H1 (cell line): ENCODE results near the gene ADAMTS16. TPM values are rescaled to one million over a fixed set of nuclear protein-coding genes. Genes with fewer than 3 reads are reported as not detected.

Experiments used
- ASH2L ChIP-seq: fragments of 200-600, 300-600 bp; sonication (generic); IDR thresholded peaks from one replicate; pipeline ENCODE4 v1.7.1; 2017; ENCODE audit warnings: low read length
- BACH1 ChIP-seq: IDR thresholded peaks from 2 replicates; pipeline ENCODE4 v1.6.1; 2012; ENCODE audit warnings: low read length, improper control_type of control experiment
- BCL11A ChIP-seq, 2 experiments: IDR thresholded peaks; one replicate each; pipeline ENCODE4 v1.6.1; 2011; ENCODE audit warnings: low read depth in 2 of 2, low read length in 2 of 2, mild to moderate bottlenecking in 2 of 2
- EP300 ChIP-seq, 2 experiments: IDR thresholded peaks; 1 replicate in 1 of 2; 2 replicates in 1 of 2; pipeline ENCODE4 v1.6.1; 2011 to 2012; ENCODE audit warnings: low read depth in 2 of 2, low read length in 2 of 2, mild to moderate bottlenecking in 2 of 2, borderline replicate concordance in 1 of 2, inconsistent platforms in 1 of 2, moderate library complexity in 1 of 2
- HDAC6 ChIP-seq: IDR thresholded peaks from one replicate; pipeline ENCODE4 v1.7.1; 2012; ENCODE audit warnings: low read depth, mild to moderate bottlenecking, inconsistent platforms, low read length, moderate library complexity
- RXRA ChIP-seq: IDR thresholded peaks from 2 replicates; pipeline ENCODE4 v1.6.1; 2011; ENCODE audit warnings: low read depth, mild to moderate bottlenecking, low read length, moderate library complexity; ENCODE audit not compliant: insufficient read depth
- polyA plus RNA-seq, 7 experiments: library from polyadenylated mRNA; depleted of rRNA in 3 of 7; stranded (reverse) in 5 of 7; unstranded in 2 of 7; fragments of >200 nt in 5 of 7; fragments of 200-250 nt in 2 of 7; gene quantifications; 1 replicate in 5 of 7; 2 replicates in 1 of 7; 4 replicates in 1 of 7; pipeline versions ENCODE4 v1.2.1 to v1.2.3, GENCODE V29; 2011 to 2013; ENCODE audit warnings: missing spikeins in 2 of 7, mixed read lengths in 2 of 7
- total RNA-seq: library from RNA; stranded (reverse); fragmentation: NEBNext Ultra II Directional; extraction: Animal tissue kit (Norgen Biotek cat#: 25700); gene quantifications from 2 replicates; pipeline ENCODE4 v1.2.1, GENCODE V29; 2021
- TF ChIP-seq, protein P1 (sequence below): IDR thresholded peaks from 2 replicates; pipeline ENCODE4 v1.6.1; 2011; ENCODE audit warnings: low read depth, mild to moderate bottlenecking, low read length; ENCODE audit not compliant: insufficient read depth
- TF ChIP-seq, protein P2 (sequence below): fragments of 300-600 bp; sonication (generic); IDR thresholded peaks from 2 replicates; pipeline ENCODE4 v1.7.1; 2012; ENCODE audit warnings: low read length, moderate library complexity, mild to moderate bottlenecking, inconsistent platforms; ENCODE audit not compliant: insufficient replicate concordance

Gene ADAMTS16
- total and polyA plus RNA-seq, 2 of the 8 experiments (the other 6 are each of a cell fraction or from before 2014, with no cell fraction given), result 3.7 to 16.0 TPM

DNA sequence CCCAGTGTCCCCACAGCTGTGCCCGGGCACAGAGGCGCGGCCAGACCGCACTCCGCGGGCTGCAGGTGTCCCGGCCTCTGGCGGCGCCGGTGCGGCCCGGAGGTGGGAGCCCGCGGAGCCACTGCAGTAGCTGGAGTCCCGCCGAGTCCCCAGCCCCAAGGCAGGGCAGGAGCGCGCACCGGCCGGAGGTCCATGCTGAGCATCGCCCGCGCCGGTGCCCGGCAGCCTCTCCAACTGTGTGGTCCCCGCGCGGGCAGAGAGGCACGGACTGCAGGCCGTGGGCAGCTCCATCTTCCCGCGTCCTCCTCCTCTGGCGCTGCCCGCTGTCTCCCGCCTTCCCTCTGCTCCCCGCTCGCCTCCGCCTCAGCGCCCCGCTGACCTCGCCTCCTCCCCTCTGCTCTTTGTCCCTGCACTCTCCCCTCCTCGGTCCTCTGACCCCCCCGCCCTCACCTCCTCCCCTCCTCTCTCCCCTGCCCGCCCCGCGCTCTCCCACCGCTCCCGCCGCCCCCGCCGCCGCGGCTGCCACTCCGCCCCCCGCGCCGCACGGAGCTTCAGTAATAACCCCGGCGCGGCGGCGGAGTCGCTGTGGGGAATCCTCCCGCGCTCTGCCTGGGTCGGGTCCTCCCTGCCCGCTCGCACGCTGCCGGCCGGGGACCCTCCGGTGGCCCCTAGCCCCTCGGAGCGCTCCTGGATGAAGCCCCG, at the start of gene ADAMTS16 (continued):
- TF ChIP-seq, protein P1, sequence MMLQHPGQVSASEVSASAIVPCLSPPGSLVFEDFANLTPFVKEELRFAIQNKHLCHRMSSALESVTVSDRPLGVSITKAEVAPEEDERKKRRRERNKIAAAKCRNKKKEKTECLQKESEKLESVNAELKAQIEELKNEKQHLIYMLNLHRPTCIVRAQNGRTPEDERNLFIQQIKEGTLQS, result no peak
- TF ChIP-seq ASH2L, result peak; percentile 38
- no peak for TF ChIP-seq BCL11A (IDR thresholded peaks at IDR 0.05; ENCODE audit: low read depth in 2 of 2, low read length in 2 of 2)
- no peak for TF ChIP-seq EP300 (IDR thresholded peaks at IDR 0.05; ENCODE audit: borderline replicate concordance in 1 of 2, low read depth in 2 of 2, low read length in 2 of 2)
- TF ChIP-seq HDAC6, result no peak
- TF ChIP-seq, protein P2, sequence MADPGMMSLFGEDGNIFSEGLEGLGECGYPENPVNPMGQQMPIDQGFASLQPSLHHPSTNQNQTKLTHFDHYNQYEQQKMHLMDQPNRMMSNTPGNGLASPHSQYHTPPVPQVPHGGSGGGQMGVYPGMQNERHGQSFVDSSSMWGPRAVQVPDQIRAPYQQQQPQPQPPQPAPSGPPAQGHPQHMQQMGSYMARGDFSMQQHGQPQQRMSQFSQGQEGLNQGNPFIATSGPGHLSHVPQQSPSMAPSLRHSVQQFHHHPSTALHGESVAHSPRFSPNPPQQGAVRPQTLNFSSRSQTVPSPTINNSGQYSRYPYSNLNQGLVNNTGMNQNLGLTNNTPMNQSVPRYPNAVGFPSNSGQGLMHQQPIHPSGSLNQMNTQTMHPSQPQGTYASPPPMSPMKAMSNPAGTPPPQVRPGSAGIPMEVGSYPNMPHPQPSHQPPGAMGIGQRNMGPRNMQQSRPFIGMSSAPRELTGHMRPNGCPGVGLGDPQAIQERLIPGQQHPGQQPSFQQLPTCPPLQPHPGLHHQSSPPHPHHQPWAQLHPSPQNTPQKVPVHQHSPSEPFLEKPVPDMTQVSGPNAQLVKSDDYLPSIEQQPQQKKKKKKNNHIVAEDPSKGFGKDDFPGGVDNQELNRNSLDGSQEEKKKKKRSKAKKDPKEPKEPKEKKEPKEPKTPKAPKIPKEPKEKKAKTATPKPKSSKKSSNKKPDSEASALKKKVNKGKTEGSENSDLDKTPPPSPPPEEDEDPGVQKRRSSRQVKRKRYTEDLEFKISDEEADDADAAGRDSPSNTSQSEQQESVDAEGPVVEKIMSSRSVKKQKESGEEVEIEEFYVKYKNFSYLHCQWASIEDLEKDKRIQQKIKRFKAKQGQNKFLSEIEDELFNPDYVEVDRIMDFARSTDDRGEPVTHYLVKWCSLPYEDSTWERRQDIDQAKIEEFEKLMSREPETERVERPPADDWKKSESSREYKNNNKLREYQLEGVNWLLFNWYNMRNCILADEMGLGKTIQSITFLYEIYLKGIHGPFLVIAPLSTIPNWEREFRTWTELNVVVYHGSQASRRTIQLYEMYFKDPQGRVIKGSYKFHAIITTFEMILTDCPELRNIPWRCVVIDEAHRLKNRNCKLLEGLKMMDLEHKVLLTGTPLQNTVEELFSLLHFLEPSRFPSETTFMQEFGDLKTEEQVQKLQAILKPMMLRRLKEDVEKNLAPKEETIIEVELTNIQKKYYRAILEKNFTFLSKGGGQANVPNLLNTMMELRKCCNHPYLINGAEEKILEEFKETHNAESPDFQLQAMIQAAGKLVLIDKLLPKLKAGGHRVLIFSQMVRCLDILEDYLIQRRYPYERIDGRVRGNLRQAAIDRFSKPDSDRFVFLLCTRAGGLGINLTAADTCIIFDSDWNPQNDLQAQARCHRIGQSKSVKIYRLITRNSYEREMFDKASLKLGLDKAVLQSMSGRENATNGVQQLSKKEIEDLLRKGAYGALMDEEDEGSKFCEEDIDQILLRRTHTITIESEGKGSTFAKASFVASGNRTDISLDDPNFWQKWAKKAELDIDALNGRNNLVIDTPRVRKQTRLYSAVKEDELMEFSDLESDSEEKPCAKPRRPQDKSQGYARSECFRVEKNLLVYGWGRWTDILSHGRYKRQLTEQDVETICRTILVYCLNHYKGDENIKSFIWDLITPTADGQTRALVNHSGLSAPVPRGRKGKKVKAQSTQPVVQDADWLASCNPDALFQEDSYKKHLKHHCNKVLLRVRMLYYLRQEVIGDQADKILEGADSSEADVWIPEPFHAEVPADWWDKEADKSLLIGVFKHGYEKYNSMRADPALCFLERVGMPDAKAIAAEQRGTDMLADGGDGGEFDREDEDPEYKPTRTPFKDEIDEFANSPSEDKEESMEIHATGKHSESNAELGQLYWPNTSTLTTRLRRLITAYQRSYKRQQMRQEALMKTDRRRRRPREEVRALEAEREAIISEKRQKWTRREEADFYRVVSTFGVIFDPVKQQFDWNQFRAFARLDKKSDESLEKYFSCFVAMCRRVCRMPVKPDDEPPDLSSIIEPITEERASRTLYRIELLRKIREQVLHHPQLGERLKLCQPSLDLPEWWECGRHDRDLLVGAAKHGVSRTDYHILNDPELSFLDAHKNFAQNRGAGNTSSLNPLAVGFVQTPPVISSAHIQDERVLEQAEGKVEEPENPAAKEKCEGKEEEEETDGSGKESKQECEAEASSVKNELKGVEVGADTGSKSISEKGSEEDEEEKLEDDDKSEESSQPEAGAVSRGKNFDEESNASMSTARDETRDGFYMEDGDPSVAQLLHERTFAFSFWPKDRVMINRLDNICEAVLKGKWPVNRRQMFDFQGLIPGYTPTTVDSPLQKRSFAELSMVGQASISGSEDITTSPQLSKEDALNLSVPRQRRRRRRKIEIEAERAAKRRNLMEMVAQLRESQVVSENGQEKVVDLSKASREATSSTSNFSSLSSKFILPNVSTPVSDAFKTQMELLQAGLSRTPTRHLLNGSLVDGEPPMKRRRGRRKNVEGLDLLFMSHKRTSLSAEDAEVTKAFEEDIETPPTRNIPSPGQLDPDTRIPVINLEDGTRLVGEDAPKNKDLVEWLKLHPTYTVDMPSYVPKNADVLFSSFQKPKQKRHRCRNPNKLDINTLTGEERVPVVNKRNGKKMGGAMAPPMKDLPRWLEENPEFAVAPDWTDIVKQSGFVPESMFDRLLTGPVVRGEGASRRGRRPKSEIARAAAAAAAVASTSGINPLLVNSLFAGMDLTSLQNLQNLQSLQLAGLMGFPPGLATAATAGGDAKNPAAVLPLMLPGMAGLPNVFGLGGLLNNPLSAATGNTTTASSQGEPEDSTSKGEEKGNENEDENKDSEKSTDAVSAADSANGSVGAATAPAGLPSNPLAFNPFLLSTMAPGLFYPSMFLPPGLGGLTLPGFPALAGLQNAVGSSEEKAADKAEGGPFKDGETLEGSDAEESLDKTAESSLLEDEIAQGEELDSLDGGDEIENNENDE, result no peak
- no peak for TF ChIP-seq BACH1
- TF ChIP-seq RXRA, result no peak
